Measurements from ENCODE around the gene SEPSECS.

The SEPSECS gene

DNA sequence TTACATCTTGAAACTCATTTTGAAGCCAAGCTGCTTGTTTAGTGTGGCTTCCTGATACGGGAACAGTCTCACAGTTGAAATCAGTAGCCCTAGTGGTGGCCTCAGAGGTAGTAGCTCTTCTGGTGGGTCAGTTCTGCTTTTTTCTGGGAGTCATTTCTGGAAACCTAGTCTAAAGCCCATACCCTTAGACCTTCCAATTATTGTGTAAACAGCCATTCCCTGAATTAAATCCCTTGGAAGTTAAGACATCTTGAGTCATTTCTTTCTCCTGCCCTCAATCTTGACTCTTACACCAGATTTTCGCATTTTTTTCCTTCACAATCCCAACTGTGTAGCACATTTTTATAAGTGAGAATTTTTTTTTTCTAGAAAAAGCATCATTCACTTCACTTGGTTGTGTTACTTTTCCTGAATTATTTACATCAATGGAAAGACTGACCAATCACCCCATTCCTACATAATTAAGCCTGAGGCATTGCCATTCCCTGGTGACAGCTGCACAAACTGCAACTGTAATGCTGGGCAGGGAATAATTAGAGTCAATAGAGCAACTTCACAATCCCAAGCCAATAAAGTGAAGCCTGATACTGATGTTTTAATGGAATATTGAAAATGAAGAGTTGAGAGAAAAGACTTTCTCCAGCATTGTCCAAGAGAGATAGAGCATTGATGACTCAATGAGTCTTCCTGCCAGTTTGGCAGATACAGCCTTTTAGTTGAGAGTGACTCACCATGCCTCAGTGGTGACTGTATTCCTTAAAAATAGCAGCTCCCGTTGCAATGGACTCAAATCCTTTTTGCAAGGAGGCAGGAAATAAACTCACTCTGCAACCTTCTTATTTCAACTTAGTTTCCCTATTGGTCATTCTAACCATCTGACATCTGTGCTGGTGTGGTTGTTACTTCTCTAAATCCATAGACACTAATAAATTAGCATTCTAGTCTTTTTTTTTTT is 13.0 kb upstream of the SEPSECS start:
- H3K4me3 ChIP-seq (ENCODE audit: low read length): peak overlapping the region; percentile 80
- H3K9me3 ChIP-seq (ENCODE audit: control insufficient read depth, low read length): no peaks in the 10 kb centered on the region
- H3K27me3 ChIP-seq (replicated peaks; ENCODE audit: control insufficient read depth, insufficient read depth, low read length): no peaks in the 10 kb centered on the region
- peak; percentile 94 for DNase-seq (ENCODE audit: low read depth)
- peak overlapping the region; percentile 87 for H3K9ac ChIP-seq (ENCODE audit: low read length)
- H3K36me3 ChIP-seq (ENCODE audit: control insufficient read depth, insufficient read depth, low read length, severe bottlenecking): no peaks in the 10 kb centered on the region
- H3K4me1 ChIP-seq (ENCODE audit: control insufficient read depth, insufficient read depth, low read length): peaks cover 36% of the 10 kb centered on the region

- peak overlapping the region; percentile 10 for H3K4me3 ChIP-seq (ENCODE audit: low read length)
- H3K27me3 ChIP-seq (replicated peaks; ENCODE audit: control insufficient read depth, insufficient read depth, low read length): no peaks in the 10 kb centered on the region
- H3K9me3 ChIP-seq (ENCODE audit: control insufficient read depth, low read length): no peaks in the 10 kb centered on the region
- H3K4me1 ChIP-seq (ENCODE audit: control insufficient read depth, insufficient read depth, low read length): peaks cover 36% of the 10 kb centered on the region
- no peaks in the 10 kb centered on the region for H3K36me3 ChIP-seq (ENCODE audit: control insufficient read depth, insufficient read depth, low read length, severe bottlenecking)
- no peak for DNase-seq (ENCODE audit: low read depth)
- H3K9ac ChIP-seq (ENCODE audit: low read length): peak overlapping the region; percentile 87
These were observed 11.1 kb upstream of the SEPSECS start for GRCh38 chr4:25171201-25171865.

DNA sequence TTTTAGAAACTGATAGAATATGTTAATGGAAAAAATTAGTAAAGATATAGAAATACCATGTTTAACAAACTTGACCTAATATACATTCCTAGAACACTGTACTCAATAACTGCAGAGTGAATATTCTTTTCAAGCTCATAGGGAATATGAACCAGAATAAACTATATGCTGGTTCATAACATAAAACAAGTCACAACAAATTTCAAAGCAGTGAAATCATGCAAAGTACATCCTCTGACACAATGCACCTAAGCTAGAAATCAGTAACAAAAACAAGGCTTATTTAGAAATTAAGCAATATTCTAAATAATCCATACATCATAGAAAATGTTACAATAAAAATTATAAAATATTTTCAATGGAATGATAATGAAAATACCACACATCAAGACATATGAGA is 9.2 kb upstream of the SEPSECS start:
- no peaks in the 10 kb centered on the region for H3K36me3 ChIP-seq (ENCODE audit: control insufficient read depth, insufficient read depth, low read length, severe bottlenecking)
- H3K27me3 ChIP-seq (replicated peaks; ENCODE audit: control insufficient read depth, insufficient read depth, low read length): no peaks in the 10 kb centered on the region
- peaks cover 34% of the 10 kb centered on the region for H3K4me1 ChIP-seq (ENCODE audit: control insufficient read depth, insufficient read depth, low read length)
- no peak overlapping the region for H3K4me3 ChIP-seq (ENCODE audit: low read length)
- H3K9ac ChIP-seq (ENCODE audit: low read length): no peak overlapping the region
- no peak for DNase-seq (ENCODE audit: low read depth)
- H3K9me3 ChIP-seq (ENCODE audit: control insufficient read depth, low read length): no peaks in the 10 kb centered on the region

- H3K9ac ChIP-seq (ENCODE audit: low read length): no peak overlapping the region
- H3K36me3 ChIP-seq (ENCODE audit: control insufficient read depth, insufficient read depth, low read length, severe bottlenecking): no peaks in the 10 kb centered on the region
- no peaks in the 10 kb centered on the region for H3K9me3 ChIP-seq (ENCODE audit: control insufficient read depth, low read length)
- no peak for DNase-seq (ENCODE audit: low read depth)
- H3K27me3 ChIP-seq (replicated peaks; ENCODE audit: control insufficient read depth, insufficient read depth, low read length): no peaks in the 10 kb centered on the region
- H3K4me1 ChIP-seq (ENCODE audit: control insufficient read depth, insufficient read depth, low read length): peaks cover 18% of the 10 kb centered on the region
- no peak overlapping the region for H3K4me3 ChIP-seq (ENCODE audit: low read length)
These were observed 5.7 kb upstream of the SEPSECS start for GRCh38 chr4:25165916-25166315.

GRCh38 chr4:25163196-25163595 is 2.9 kb upstream of the SEPSECS start:
- peaks cover 23% of the 10 kb centered on the region for H3K4me1 ChIP-seq (ENCODE audit: control insufficient read depth, insufficient read depth, low read length)
- no peak overlapping the region for H3K4me3 ChIP-seq (ENCODE audit: low read length)
- H3K27me3 ChIP-seq (replicated peaks; ENCODE audit: control insufficient read depth, insufficient read depth, low read length): no peaks in the 10 kb centered on the region
- no peaks in the 10 kb centered on the region for H3K9me3 ChIP-seq (ENCODE audit: control insufficient read depth, low read length)
- no peak for DNase-seq (ENCODE audit: low read depth)
- H3K9ac ChIP-seq (ENCODE audit: low read length): no peak overlapping the region
- H3K36me3 ChIP-seq (ENCODE audit: control insufficient read depth, insufficient read depth, low read length, severe bottlenecking): no peaks in the 10 kb centered on the region

DNA sequence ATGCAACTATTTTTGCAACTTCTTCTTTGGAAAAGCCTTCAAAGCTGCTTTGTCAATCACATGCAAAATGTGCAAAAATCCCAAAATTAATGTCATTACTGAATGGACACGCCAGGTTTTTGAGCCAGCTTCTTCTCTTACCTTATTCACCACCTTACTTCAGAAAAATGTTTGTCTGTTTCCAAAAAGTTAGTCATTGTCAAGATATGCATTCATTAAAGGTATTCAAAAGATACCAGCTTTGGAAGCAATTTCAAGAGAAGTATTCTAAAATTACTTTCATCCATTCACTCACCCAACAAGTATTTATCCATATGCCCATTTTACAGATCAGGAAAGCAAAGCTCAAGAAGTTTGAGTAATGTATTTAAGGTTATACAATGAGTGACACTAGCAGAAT is 2.3 kb upstream of the SEPSECS start:
- Histone ChIP-seq H3K9me3 (ENCODE audit: control insufficient read depth, low read length) (no peaks in the 10 kb centered on the region), H3K27me3 (replicated peaks; ENCODE audit: control insufficient read depth, insufficient read depth, low read length) (no peaks in the 10 kb centered on the region), H3K4me3 (ENCODE audit: low read length) (no peak overlapping the region), H3K36me3 (ENCODE audit: control insufficient read depth, insufficient read depth, low read length, severe bottlenecking) (no peaks in the 10 kb centered on the region), H3K9ac (ENCODE audit: low read length) (peak overlapping the region; percentile 96), H3K4me1 (ENCODE audit: control insufficient read depth, insufficient read depth, low read length) (peaks cover 23% of the 10 kb centered on the region)
- no peak for DNase-seq (ENCODE audit: low read depth)

DNA sequence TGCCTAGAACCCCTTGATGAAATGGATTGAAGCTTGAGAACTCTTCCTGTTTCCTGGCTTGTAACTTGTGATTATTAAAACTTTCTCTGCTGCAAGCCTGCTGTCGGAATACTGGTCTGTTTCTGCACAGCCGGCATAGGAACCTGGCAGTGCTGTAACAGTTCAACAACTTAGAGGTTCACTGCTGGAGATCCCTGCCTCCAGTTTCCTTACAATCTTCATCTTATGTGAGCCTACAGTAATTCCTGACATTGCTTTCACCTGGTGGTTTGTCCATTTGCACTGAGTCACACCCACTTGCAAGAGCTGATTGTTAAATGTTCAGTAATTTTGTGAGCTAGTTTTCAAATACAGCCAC is 1.3 kb upstream of the SEPSECS start:
- Histone ChIP-seq H3K4me3 (ENCODE audit: low read length) (peak overlapping the region; percentile 96), H3K4me1 (ENCODE audit: control insufficient read depth, insufficient read depth, low read length) (peaks cover 23% of the 10 kb centered on the region), H3K36me3 (ENCODE audit: control insufficient read depth, insufficient read depth, low read length, severe bottlenecking) (no peaks in the 10 kb centered on the region), H3K27me3 (replicated peaks; ENCODE audit: control insufficient read depth, insufficient read depth, low read length) (no peaks in the 10 kb centered on the region), H3K9me3 (ENCODE audit: control insufficient read depth, low read length) (no peaks in the 10 kb centered on the region), H3K9ac (ENCODE audit: low read length) (peak overlapping the region; percentile 96)
- DNase-seq (ENCODE audit: low read depth): no peak

GRCh38 chr4:25160714-25161592 is 704 bp upstream of the SEPSECS start:
- Histone ChIP-seq H3K36me3 (ENCODE audit: control insufficient read depth, insufficient read depth, low read length, severe bottlenecking) (peaks cover 2% of the 10 kb centered on the region), H3K9me3 (ENCODE audit: control insufficient read depth, low read length) (no peaks in the 10 kb centered on the region)
- DNase-seq (ENCODE audit: low read depth): peak; percentile 17

DNA sequence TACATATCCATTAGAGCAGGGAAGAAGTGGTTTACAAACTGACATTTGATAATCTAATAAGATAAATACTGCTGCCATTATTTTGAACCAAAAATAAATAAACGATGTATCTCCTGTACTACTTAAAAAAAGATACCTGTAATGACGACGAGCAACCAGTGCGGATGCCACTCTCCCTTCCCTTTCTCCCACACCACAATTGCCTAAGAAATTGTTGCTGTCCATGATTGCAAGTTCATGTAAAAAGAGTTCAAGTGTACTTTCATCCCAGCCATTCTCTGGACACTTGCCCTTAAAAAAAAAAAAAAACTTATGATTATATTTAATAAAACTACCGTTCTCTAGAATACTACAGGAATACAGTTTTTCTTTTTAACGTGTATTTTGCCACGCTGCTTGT is 1.4 kb downstream of the SEPSECS start:
- DNase-seq (ENCODE audit: low read depth): no peak
- H3K9me3 ChIP-seq (ENCODE audit: control insufficient read depth, low read length): no peaks in the 10 kb centered on the region
- H3K36me3 ChIP-seq (ENCODE audit: control insufficient read depth, insufficient read depth, low read length, severe bottlenecking): peaks cover 16% of the 10 kb centered on the region
- no peak overlapping the region for H3K9ac ChIP-seq (ENCODE audit: low read length)
- H3K4me1 ChIP-seq (ENCODE audit: control insufficient read depth, insufficient read depth, low read length): peaks cover 23% of the 10 kb centered on the region
- H3K27me3 ChIP-seq (replicated peaks; ENCODE audit: control insufficient read depth, insufficient read depth, low read length): no peaks in the 10 kb centered on the region
- peak overlapping the region; percentile 96 for H3K4me3 ChIP-seq (ENCODE audit: low read length)

More at GRCh38 chr4:25160714-25161592, 704 bp upstream of the SEPSECS start:
- Histone ChIP-seq H3K4me1 (ENCODE audit: control insufficient read depth, insufficient read depth, low read length) (peaks cover 23% of the 10 kb centered on the region), H3K4me3 (ENCODE audit: low read length) (peak overlapping the region; percentile 96), H3K27me3 (replicated peaks; ENCODE audit: control insufficient read depth, insufficient read depth, low read length) (no peaks in the 10 kb centered on the region), H3K9ac (ENCODE audit: low read length) (peak overlapping the region; percentile 96)

DNA sequence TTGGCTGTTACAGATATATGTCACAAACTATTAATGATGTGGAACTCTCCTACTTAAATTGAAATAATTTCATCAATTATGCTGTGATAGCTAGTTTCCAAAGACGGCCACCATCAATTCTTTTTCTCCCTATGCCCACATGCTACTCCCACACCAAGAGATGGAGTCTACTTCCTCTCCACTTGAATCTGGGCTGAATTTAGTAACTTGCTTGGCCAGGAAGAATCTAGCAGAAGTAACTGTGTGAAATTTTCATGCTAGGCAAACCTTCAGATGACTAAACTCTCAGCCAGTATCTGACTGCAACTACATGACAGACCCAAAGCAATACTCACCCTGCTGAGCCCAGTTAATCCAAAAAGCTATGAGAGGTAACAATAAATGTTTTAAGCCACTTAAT is 3.2 kb downstream of the SEPSECS start:
- Histone ChIP-seq H3K4me3 (ENCODE audit: low read length) (no peak overlapping the region), H3K27me3 (replicated peaks; ENCODE audit: control insufficient read depth, insufficient read depth, low read length) (no peaks in the 10 kb centered on the region), H3K9me3 (ENCODE audit: control insufficient read depth, low read length) (no peaks in the 10 kb centered on the region), H3K4me1 (ENCODE audit: control insufficient read depth, insufficient read depth, low read length) (peaks cover 18% of the 10 kb centered on the region), H3K36me3 (ENCODE audit: control insufficient read depth, insufficient read depth, low read length, severe bottlenecking) (peaks cover 16% of the 10 kb centered on the region), H3K9ac (ENCODE audit: low read length) (no peak overlapping the region)
- DNase-seq (ENCODE audit: low read depth): no peak

DNA sequence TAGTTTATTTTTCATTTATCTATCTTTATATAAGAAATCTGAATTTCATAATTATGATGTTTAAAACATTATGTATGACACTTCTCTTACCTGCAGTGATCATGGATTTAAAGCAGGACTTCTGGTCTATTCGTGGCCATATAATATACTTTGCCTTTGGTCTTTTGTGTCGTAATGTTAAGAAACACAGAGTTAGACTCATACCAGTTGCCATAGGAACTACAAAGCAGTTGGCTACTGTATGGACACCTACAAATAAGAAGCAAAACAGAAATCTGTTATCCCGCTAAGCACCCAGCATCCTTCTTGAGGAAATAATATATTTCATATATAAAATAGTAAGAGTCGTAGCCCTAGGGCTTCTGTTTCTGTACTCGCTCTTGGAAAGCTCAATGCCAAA is 4.3 kb downstream of the SEPSECS start:
- DNase-seq (ENCODE audit: low read depth): no peak
- Histone ChIP-seq H3K9me3 (ENCODE audit: control insufficient read depth, low read length) (no peaks in the 10 kb centered on the region), H3K4me1 (ENCODE audit: control insufficient read depth, insufficient read depth, low read length) (peaks cover 7% of the 10 kb centered on the region), H3K4me3 (ENCODE audit: low read length) (no peak overlapping the region), H3K36me3 (ENCODE audit: control insufficient read depth, insufficient read depth, low read length, severe bottlenecking) (peaks cover 16% of the 10 kb centered on the region), H3K27me3 (replicated peaks; ENCODE audit: control insufficient read depth, insufficient read depth, low read length) (no peaks in the 10 kb centered on the region), H3K9ac (ENCODE audit: low read length) (no peak overlapping the region)
